Peyer's patch (tissue), 4 donors: ENCODE data around the gene USP36.

ENCODE experiments used
- CTCF ChIP-seq, 6 experiments: fragments of 450-650 bp in 4 of 6; fragments of 200-600 bp in 2 of 6; sonication (generic) in 1 of 6; IDR thresholded peaks; one replicate each; pipeline ENCODE4 v1.5.1; 2017 to 2019; ENCODE audit warnings: antibody characterized with exemption in 6 of 6, mild to moderate bottlenecking in 3 of 6, moderate library complexity in 1 of 6
- POLR2A ChIP-seq, 2 donors: fragments of 450-650 bp; IDR thresholded peaks; one replicate each; pipeline ENCODE4 v1.5.1; 2017; ENCODE audit warnings: antibody characterized with exemption in 2 of 2, mild to moderate bottlenecking in 2 of 2, moderate library complexity in 2 of 2

GRCh38 chr17:78824240-78824639 is 16.4 kb downstream of the USP36 start:
- TF ChIP-seq POLR2A (IDR thresholded peaks at IDR 0.05): no peak
- no peak for TF ChIP-seq CTCF (IDR thresholded peaks at IDR 0.05)
